Loucy (cell line): ENCODE data around the gene IGF2BP2.

ENCODE experiments used
- EZH2phosphoT487 ChIP-seq: fragments of 200-600 bp; IDR thresholded peaks from 2 replicates; pipeline ENCODE4 v1.6.1; 2018; ENCODE audit warnings: antibody characterized with exemption, mild to moderate bottlenecking, moderate library complexity, borderline replicate concordance
- TF ChIP-seq, protein P1 (sequence below): fragments of 200-600 bp; sonication (generic); conservative IDR thresholded peaks from 2 replicates; pipeline ENCODE4 v1.5.1; 2014; ENCODE audit warnings: mild to moderate bottlenecking, antibody characterized with exemption, low read length

- TF ChIP-seq, protein P1, sequence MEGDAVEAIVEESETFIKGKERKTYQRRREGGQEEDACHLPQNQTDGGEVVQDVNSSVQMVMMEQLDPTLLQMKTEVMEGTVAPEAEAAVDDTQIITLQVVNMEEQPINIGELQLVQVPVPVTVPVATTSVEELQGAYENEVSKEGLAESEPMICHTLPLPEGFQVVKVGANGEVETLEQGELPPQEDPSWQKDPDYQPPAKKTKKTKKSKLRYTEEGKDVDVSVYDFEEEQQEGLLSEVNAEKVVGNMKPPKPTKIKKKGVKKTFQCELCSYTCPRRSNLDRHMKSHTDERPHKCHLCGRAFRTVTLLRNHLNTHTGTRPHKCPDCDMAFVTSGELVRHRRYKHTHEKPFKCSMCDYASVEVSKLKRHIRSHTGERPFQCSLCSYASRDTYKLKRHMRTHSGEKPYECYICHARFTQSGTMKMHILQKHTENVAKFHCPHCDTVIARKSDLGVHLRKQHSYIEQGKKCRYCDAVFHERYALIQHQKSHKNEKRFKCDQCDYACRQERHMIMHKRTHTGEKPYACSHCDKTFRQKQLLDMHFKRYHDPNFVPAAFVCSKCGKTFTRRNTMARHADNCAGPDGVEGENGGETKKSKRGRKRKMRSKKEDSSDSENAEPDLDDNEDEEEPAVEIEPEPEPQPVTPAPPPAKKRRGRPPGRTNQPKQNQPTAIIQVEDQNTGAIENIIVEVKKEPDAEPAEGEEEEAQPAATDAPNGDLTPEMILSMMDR = no peak
- no peak for TF ChIP-seq EZH2phosphoT487
These were observed 79.6 kb downstream of the IGF2BP2 start for GRCh38 chr3:185744997-185745843.
